GM12878 (cell line): ENCODE results near the gene FLOT1. TPM values are rescaled to one million over a fixed set of nuclear protein-coding genes. Genes with fewer than 3 reads are reported as not detected.

Experiments used
- CHD4 ChIP-seq: fragments of 200-600 bp; sonication (generic); IDR thresholded peaks from 2 replicates; pipeline ENCODE4 v1.6.1; 2016; ENCODE audit warnings: mild to moderate bottlenecking
- ESRRA ChIP-seq: IDR thresholded peaks from 2 replicates; pipeline ENCODE4 v1.6.1; 2012; ENCODE audit warnings: mild to moderate bottlenecking, low read length, improper control_type of control experiment
- FOXK2 ChIP-seq: fragments of 450-650 bp; IDR thresholded peaks from 2 replicates; pipeline ENCODE4 v1.6.1; 2017; ENCODE audit warnings: mild to moderate bottlenecking, moderate library complexity
- HDGF ChIP-seq: fragments of 450-650 bp; IDR thresholded peaks from 2 replicates; pipeline ENCODE4 v1.6.1; 2016; ENCODE audit warnings: antibody characterized with exemption
- KAT2A ChIP-seq: conservative IDR thresholded peaks from 2 replicates; pipeline ENCODE4 v1.6.1; 2011; ENCODE audit warnings: low read depth, low read length; ENCODE audit not compliant: control insufficient read depth
- MAX ChIP-seq: IDR thresholded peaks from 2 replicates; pipeline ENCODE4 v1.6.1; 2012; ENCODE audit warnings: low read depth, low read length, improper control_type of control experiment
- NR2C1 ChIP-seq: fragments of 450-650 bp; IDR thresholded peaks from 2 replicates; pipeline ENCODE4 v1.6.1; 2017; ENCODE audit warnings: antibody characterized with exemption, mild to moderate bottlenecking, moderate library complexity
- RAD21 ChIP-seq: IDR thresholded peaks from 2 replicates; pipeline ENCODE4 v1.6.1; 2011; ENCODE audit warnings: mild to moderate bottlenecking, low read depth, low read length, moderate library complexity; ENCODE audit not compliant: insufficient read depth
- RUNX3 ChIP-seq: IDR thresholded peaks from 2 replicates; pipeline ENCODE4 v1.6.1; 2012; ENCODE audit warnings: low read length, inconsistent platforms
- SIX5 ChIP-seq: IDR thresholded peaks from 2 replicates; pipeline ENCODE4 v1.6.1; 2011; ENCODE audit warnings: mild to moderate bottlenecking, low read depth, low read length, moderate library complexity; ENCODE audit not compliant: severe bottlenecking
- TARDBP ChIP-seq: IDR thresholded peaks from 2 replicates; pipeline ENCODE4 v1.6.1; 2016; ENCODE audit warnings: borderline replicate concordance
- TBL1XR1 ChIP-seq: IDR thresholded peaks from 2 replicates; pipeline ENCODE4 v1.6.1; 2012; ENCODE audit warnings: low read depth, low read length, improper control_type of control experiment
- TCF3 ChIP-seq: IDR thresholded peaks from 2 replicates; pipeline ENCODE4 v1.6.1; 2012; ENCODE audit warnings: low read depth, mild to moderate bottlenecking, low read length, borderline replicate concordance; ENCODE audit not compliant: insufficient read depth
- USF1 ChIP-seq: IDR thresholded peaks from 2 replicates; pipeline ENCODE4 v1.6.1; 2011; ENCODE audit warnings: borderline replicate concordance, low read depth, mild to moderate bottlenecking, moderate library complexity, mixed read lengths, low read length; ENCODE audit not compliant: insufficient read depth; ENCODE audit errors: extremely low read length
- YBX1 ChIP-seq: fragments of 450-650 bp; IDR thresholded peaks from 2 replicates; pipeline ENCODE4 v1.6.1; 2016; ENCODE audit warnings: antibody characterized with exemption
- ZNF217 ChIP-seq: fragments of 450-650 bp; IDR thresholded peaks from 2 replicates; pipeline ENCODE4 v1.6.1; 2017; ENCODE audit warnings: antibody characterized with exemption, mild to moderate bottlenecking
- polyA plus RNA-seq, 11 experiments: library from polyadenylated mRNA; depleted of rRNA in 4 of 11; unstranded in 6 of 11; stranded (reverse) in 5 of 11; fragments of >200 nt; fragmentation: Nextera tagmentation in 4 of 11; fragmentation: Illumina TruSeq in 1 of 11; extraction: Ambion mirVana in 4 of 11; extraction: Trizol in 1 of 11; gene quantifications; 1 replicate in 1 of 11; 2 replicates in 10 of 11; pipeline versions ENCODE4 v1.2.1 to v1.2.3, GENCODE V29; 2011 to 2016; ENCODE audit warnings: inconsistent platforms in 2 of 11, missing spikeins in 2 of 11, low read depth in 1 of 11
- total RNA-seq, 4 experiments: library from RNA; depleted of rRNA in 3 of 4; stranded (reverse); fragments of >200 nt in 3 of 4; fragmentation: Illumina TruSeq in 1 of 4; extraction: Trizol in 1 of 4; gene quantifications; 2 replicates each; pipeline versions ENCODE4 v1.2.1 to v1.2.3, GENCODE V29; 2013 to 2021
- TF ChIP-seq, protein P1 (sequence below): fragments of 450-650 bp; IDR thresholded peaks from 2 replicates; pipeline ENCODE4 v1.6.1; 2016; ENCODE audit warnings: mild to moderate bottlenecking, moderate library complexity, borderline replicate concordance
- TF ChIP-seq, protein P2 (sequence below): fragments of 450-650 bp; formaldehyde crosslinking; IDR thresholded peaks from 2 replicates; pipeline ENCODE4 v1.4.0; 2020; ENCODE audit warnings: mild to moderate bottlenecking, moderate library complexity
- TF ChIP-seq, protein P3 (sequence below), 3 experiments: IDR thresholded peaks in 2 of 3; conservative IDR thresholded peaks in 1 of 3; 2 replicates each; pipeline ENCODE4 v1.5.1; 2011; ENCODE audit warnings: low read depth in 3 of 3, low read length in 3 of 3, mild to moderate bottlenecking in 3 of 3, control low read depth in 2 of 3, moderate library complexity in 2 of 3, inconsistent platforms in 1 of 3, mixed read lengths in 1 of 3; ENCODE audit not compliant: control insufficient read depth in 2 of 3, insufficient read depth in 1 of 3; ENCODE audit errors: extremely low read depth in 1 of 3

The FLOT1 gene
- total and polyA plus RNA-seq, 10 of the 15 experiments (the other 5 are each of a cell fraction or from before 2014, with no cell fraction given) = 12.3 to 153 (median 112) TPM

GRCh38 chr6:30744054-30744805 is 1.7 kb upstream of the FLOT1 start, which contains the start of gene IER3 (continued):
- TF ChIP-seq, protein P1, sequence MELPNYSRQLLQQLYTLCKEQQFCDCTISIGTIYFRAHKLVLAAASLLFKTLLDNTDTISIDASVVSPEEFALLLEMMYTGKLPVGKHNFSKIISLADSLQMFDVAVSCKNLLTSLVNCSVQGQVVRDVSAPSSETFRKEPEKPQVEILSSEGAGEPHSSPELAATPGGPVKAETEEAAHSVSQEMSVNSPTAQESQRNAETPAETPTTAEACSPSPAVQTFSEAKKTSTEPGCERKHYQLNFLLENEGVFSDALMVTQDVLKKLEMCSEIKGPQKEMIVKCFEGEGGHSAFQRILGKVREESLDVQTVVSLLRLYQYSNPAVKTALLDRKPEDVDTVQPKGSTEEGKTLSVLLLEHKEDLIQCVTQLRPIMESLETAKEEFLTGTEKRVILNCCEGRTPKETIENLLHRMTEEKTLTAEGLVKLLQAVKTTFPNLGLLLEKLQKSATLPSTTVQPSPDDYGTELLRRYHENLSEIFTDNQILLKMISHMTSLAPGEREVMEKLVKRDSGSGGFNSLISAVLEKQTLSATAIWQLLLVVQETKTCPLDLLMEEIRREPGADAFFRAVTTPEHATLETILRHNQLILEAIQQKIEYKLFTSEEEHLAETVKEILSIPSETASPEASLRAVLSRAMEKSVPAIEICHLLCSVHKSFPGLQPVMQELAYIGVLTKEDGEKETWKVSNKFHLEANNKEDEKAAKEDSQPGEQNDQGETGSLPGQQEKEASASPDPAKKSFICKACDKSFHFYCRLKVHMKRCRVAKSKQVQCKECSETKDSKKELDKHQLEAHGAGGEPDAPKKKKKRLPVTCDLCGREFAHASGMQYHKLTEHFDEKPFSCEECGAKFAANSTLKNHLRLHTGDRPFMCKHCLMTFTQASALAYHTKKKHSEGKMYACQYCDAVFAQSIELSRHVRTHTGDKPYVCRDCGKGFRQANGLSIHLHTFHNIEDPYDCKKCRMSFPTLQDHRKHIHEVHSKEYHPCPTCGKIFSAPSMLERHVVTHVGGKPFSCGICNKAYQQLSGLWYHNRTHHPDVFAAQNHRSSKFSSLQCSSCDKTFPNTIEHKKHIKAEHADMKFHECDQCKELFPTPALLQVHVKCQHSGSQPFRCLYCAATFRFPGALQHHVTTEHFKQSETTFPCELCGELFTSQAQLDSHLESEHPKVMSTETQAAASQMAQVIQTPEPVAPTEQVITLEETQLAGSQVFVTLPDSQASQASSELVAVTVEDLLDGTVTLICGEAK = no peak
- no peak for TF ChIP-seq SIX5
- TF ChIP-seq RUNX3 = peak; percentile 61
- peak; percentile 58 for TF ChIP-seq RAD21
- TF ChIP-seq CHD4 = no peak
- no peak for TF ChIP-seq FOXK2
- TF ChIP-seq TBL1XR1 = no peak
- TF ChIP-seq, protein P2, sequence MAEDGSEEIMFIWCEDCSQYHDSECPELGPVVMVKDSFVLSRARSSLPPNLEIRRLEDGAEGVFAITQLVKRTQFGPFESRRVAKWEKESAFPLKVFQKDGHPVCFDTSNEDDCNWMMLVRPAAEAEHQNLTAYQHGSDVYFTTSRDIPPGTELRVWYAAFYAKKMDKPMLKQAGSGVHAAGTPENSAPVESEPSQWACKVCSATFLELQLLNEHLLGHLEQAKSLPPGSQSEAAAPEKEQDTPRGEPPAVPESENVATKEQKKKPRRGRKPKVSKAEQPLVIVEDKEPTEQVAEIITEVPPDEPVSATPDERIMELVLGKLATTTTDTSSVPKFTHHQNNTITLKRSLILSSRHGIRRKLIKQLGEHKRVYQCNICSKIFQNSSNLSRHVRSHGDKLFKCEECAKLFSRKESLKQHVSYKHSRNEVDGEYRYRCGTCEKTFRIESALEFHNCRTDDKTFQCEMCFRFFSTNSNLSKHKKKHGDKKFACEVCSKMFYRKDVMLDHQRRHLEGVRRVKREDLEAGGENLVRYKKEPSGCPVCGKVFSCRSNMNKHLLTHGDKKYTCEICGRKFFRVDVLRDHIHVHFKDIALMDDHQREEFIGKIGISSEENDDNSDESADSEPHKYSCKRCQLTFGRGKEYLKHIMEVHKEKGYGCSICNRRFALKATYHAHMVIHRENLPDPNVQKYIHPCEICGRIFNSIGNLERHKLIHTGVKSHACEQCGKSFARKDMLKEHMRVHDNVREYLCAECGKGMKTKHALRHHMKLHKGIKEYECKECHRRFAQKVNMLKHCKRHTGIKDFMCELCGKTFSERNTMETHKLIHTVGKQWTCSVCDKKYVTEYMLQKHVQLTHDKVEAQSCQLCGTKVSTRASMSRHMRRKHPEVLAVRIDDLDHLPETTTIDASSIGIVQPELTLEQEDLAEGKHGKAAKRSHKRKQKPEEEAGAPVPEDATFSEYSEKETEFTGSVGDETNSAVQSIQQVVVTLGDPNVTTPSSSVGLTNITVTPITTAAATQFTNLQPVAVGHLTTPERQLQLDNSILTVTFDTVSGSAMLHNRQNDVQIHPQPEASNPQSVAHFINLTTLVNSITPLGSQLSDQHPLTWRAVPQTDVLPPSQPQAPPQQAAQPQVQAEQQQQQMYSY (CRISPR knock-in tag) = no peak
- no peak for TF ChIP-seq YBX1
- TF ChIP-seq TARDBP = no peak; the same call in 1 of the 2 replicates
- TF ChIP-seq USF1 = no peak
- TF ChIP-seq KAT2A = no peak
- no peak for TF ChIP-seq HDGF
- no peak for TF ChIP-seq ESRRA
- TF ChIP-seq TCF3 = peak; percentile 43; the same call in 1 of the 2 replicates
- TF ChIP-seq, protein P3, sequence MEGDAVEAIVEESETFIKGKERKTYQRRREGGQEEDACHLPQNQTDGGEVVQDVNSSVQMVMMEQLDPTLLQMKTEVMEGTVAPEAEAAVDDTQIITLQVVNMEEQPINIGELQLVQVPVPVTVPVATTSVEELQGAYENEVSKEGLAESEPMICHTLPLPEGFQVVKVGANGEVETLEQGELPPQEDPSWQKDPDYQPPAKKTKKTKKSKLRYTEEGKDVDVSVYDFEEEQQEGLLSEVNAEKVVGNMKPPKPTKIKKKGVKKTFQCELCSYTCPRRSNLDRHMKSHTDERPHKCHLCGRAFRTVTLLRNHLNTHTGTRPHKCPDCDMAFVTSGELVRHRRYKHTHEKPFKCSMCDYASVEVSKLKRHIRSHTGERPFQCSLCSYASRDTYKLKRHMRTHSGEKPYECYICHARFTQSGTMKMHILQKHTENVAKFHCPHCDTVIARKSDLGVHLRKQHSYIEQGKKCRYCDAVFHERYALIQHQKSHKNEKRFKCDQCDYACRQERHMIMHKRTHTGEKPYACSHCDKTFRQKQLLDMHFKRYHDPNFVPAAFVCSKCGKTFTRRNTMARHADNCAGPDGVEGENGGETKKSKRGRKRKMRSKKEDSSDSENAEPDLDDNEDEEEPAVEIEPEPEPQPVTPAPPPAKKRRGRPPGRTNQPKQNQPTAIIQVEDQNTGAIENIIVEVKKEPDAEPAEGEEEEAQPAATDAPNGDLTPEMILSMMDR (IDR thresholded peaks at IDR 0.05 in 2 of 3, conservative IDR thresholded peaks at IDR 0.05 in 1 of 3; ENCODE audit: control insufficient read depth in 2 of 3, extremely low read depth in 1 of 3, insufficient read depth in 1 of 3, low read depth in 3 of 3, low read length in 3 of 3) = peak; percentile 60 to 83 (median 73)
- TF ChIP-seq ZNF217 = no peak
- peak; percentile 71 for TF ChIP-seq NR2C1
- TF ChIP-seq MAX = no peak
